Retinal pigment epithelial cell (primary cell): ENCODE results near the gene FAM47E.
"Not testable (repeated sequence)": the region's sequence is repeated elsewhere in the genome, so short reads cannot be mapped to it uniquely, and the experiment has no call there.

Source experiments
- DNase-seq: peaks from one replicate; pipeline ENCODE4 v3.0.0-alpha.2; 2010; ENCODE audit warnings: low read depth
- H3K4me3 ChIP-seq: 2 replicates; pipeline ENCODE4 v1.5.1; 2011; ENCODE audit warnings: mild to moderate bottlenecking, low read length, control low read depth, moderate library complexity
- TF ChIP-seq, protein P1 (sequence below): conservative IDR thresholded peaks from 2 replicates; pipeline ENCODE4 v1.5.1; 2011; ENCODE audit warnings: low read depth, low read length, control low read depth, inconsistent platforms

FAM47E gene

DNA sequence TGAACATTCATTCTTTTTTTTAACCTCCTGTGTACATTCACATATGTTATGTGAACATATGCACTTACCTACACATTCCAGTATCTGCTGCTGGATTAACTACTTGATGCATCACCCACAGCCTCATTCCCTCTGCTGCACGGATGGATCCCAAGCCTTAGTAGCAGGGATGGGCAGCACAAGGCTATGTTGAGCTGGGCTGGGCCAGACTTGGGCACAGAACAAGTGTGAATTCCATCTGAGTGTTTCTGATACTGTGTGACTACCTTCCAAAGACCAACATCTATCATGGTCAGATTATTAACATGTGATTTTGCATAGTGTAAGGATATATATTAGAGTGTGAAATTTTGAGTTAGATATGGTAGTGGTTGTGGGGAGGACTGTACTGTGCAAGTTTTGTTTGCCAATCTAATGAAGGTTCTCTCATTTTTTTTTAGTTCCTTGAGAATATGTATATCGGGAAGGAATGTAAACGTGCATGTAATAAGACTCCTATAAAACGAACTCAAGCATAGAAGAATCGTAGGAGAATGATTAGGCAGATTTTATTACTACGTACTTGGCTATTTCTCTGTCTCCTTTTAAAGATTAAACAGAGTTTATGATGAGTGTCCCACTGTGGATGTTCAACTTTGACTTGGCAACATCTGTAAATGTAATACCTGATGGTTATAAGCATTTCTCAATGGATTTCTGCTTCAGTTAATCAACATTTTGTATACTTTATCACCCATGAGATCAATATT lies 31.6 kb downstream of the FAM47E start:
- no peak overlapping the region for H3K4me3 ChIP-seq
- TF ChIP-seq, protein P1, sequence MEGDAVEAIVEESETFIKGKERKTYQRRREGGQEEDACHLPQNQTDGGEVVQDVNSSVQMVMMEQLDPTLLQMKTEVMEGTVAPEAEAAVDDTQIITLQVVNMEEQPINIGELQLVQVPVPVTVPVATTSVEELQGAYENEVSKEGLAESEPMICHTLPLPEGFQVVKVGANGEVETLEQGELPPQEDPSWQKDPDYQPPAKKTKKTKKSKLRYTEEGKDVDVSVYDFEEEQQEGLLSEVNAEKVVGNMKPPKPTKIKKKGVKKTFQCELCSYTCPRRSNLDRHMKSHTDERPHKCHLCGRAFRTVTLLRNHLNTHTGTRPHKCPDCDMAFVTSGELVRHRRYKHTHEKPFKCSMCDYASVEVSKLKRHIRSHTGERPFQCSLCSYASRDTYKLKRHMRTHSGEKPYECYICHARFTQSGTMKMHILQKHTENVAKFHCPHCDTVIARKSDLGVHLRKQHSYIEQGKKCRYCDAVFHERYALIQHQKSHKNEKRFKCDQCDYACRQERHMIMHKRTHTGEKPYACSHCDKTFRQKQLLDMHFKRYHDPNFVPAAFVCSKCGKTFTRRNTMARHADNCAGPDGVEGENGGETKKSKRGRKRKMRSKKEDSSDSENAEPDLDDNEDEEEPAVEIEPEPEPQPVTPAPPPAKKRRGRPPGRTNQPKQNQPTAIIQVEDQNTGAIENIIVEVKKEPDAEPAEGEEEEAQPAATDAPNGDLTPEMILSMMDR: no peak
- DNase-seq: no peak

DNA sequence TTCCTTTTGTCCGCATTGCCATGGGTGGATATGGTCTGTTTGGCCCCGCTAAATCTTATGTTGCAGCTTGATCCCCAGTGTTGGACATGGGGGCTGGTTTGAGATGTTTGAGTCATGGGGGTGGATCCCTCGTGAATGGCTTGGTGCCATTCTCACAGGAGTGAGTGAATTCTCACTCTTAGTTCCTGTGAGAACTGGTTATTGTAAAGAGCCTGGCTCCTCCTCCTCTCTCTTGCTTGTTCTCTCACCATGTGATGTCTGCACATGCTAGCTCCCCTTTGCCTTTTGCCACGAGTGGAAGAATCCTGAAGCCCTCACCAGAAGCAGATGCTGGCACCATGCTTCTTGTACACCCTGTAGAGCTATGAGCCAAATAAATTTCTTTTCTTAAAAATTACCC lies 32.4 kb downstream of the FAM47E start:
- no peak for DNase-seq
- TF ChIP-seq, protein P1: no peak
- no peak overlapping the region for H3K4me3 ChIP-seq

DNA sequence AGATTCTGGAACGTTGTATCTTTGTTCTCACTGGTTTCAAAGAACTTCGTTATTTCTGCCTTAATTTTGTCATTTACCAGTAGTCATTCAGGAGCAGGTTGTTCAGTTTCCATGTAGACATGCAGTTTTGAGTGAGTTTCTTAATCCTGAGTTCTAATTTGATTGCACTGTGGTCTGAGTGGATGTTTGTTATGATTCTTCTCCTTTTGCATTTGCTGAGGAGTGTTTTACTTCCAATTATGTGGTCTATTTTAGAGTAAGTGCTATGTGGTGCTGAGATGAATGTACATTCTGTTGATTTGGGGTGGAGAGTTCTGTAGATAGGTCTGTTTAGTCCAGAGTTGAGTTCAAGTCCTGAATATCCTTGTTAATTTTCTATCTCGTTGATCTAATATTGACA lies 36.3 kb downstream of the FAM47E start:
- DNase-seq, H3K4me3 ChIP-seq: not testable (repeated sequence)

DNA sequence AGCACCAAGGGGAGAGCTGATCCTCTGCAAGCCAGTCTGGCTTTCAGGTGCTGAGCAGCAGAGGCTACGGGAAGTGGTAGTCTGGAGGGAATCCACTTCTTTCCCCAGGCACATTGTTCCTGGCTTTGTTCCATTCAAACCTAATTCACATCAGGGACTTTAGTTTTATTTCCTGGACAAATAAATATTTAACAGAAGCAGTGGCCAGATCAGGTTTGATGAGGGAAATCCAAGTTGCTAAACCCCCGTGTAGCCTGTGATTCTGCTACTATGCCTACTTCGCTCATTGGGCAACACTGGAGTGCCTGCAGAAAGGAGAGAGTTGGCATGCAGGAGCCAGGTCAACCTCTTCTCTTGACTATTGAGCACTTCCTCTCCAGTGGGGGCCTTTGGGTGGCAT lies 41.2 kb downstream of the FAM47E start:
- TF ChIP-seq, protein P1: no peak
- no peak overlapping the region for H3K4me3 ChIP-seq

DNA sequence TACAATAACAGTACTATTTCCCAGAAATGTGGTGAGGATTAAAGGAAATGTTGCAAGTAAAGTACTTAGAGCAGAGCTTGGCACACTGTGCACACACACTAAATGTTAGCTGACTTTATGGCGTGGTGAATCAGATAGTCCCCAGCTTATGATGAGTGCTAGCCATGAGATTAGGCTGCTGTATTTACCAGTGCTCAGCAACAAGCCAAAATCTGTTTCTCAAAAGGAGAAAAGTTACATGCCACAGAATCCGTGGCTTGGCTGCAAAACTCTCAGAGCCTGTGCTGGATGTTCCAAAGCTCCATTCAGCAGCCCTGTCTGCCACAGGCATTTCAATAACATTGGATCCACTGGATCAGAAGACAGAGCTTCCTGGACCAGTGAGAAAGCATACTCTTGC lies 42.3 kb downstream of the FAM47E start:
- TF ChIP-seq, protein P1: no peak
- no peak overlapping the region for H3K4me3 ChIP-seq
- DNase-seq: peak; percentile 57

More for the DNA sequence above, 41.2 kb downstream of the FAM47E start:
- no peak for DNase-seq

DNA sequence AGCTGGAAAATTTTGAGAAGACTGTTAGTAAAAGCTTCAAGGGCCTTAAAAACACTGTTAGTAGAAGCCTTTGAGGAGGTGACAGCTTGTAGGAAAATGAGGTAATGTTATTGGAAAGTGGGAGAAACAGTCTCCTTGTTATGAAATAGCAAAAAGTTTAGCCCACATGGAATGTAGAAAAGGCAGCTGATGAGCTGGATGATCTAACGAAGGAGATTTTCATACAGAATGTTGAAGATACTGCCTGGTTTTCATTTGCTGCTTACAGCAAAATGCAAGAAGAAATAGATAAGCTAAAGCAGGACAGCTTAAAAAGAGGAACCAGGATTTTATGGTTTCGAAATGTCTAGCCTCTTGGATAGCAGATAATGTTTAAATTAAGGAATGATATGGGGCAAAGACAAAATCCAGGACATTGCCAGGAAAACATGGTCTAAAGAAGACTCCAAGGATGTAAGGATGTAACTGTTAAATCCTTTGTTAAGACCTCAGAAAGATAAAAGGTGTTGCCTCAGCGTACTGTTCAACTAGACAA lies 44.8 kb downstream of the FAM47E start:
- DNase-seq: no peak
- TF ChIP-seq, protein P1: no peak
- H3K4me3 ChIP-seq: no peak overlapping the region

DNA sequence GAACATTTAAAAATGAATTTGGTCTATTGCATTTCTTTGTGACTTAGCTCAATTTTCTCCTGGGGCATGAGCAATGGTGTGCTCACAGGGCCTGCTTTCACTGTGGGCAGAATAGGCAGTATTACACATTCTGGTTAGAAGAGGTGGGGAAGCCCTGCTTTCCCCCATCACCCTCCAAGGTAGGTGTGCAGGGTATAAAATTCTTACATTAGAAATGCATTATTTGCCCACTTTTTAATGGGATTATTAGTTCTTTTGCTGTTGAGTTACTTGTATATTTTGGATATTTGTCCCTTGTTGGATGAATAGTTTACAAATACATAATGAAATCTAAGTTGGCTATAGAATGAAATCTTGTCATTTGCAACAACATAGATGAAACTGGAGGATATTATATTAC lies 46.7 kb downstream of the FAM47E start:
- H3K4me3 ChIP-seq: no peak overlapping the region
- TF ChIP-seq, protein P1: no peak
- no peak for DNase-seq
